Glutamatergic neuron (in vitro differentiated cells): ENCODE results near the gene PIM1. TPM values are rescaled to one million over a fixed set of nuclear protein-coding genes. Genes with fewer than 3 reads are reported as not detected.

Experiments
- DNase-seq: peaks from one replicate; pipeline ENCODE4 v3.0.0; 2022
- H3K27ac Mint-ChIP-seq: one replicate; pipeline ENCODE4 v1.8.0; 2020; ENCODE audit warnings: mild to moderate bottlenecking, mixed read lengths, inconsistent platforms; ENCODE audit not compliant: unreplicated experiment
- H3K27me3 Mint-ChIP-seq: one replicate; pipeline ENCODE4 v1.8.0; 2020; ENCODE audit warnings: mild to moderate bottlenecking, moderate library complexity, mixed read lengths, inconsistent platforms; ENCODE audit not compliant: unreplicated experiment
- H3K36me3 Mint-ChIP-seq: one replicate; pipeline ENCODE4 v1.8.0; 2020; ENCODE audit warnings: mild to moderate bottlenecking, mixed read lengths, inconsistent platforms; ENCODE audit not compliant: unreplicated experiment
- H3K4me1 Mint-ChIP-seq: one replicate; pipeline ENCODE4 v1.8.0; 2020; ENCODE audit warnings: mild to moderate bottlenecking, low read depth, mixed read lengths, inconsistent platforms; ENCODE audit not compliant: unreplicated experiment
- H3K4me3 Mint-ChIP-seq: one replicate; pipeline ENCODE4 v1.8.0; 2020; ENCODE audit warnings: mild to moderate bottlenecking, mixed read lengths, inconsistent platforms; ENCODE audit not compliant: unreplicated experiment
- H3K9me3 Mint-ChIP-seq: one replicate; pipeline ENCODE4 v1.8.0; 2020; ENCODE audit warnings: mild to moderate bottlenecking, moderate library complexity, mixed read lengths, inconsistent platforms; ENCODE audit not compliant: unreplicated experiment
- CTCF ChIP-seq: fragments of 200-600 bp; sonication (generic); IDR thresholded peaks from one replicate; pipeline ENCODE4 v1.5.0; 2021; ENCODE audit not compliant: partially characterized antibody, unreplicated experiment
- total RNA-seq: library from RNA; stranded (reverse); fragmentation: NEBNext Ultra II Directional; extraction: Animal tissue kit (Norgen Biotek cat#: 25700); gene quantifications from one replicate; pipeline ENCODE4 v1.2.1, GENCODE V29; 2021; ENCODE audit not compliant: unreplicated experiment

The PIM1 gene
- total RNA-seq, 1 donor from 2014 or later: 22.7 TPM

- H3K27ac Mint-ChIP-seq: no peak overlapping the region
- DNase-seq: no peak
- TF ChIP-seq CTCF: no peak
- H3K36me3 Mint-ChIP-seq: no peaks in the 10 kb centered on the region
- H3K9me3 Mint-ChIP-seq: peaks cover 3% of the 10 kb centered on the region
- no peak overlapping the region for H3K4me3 Mint-ChIP-seq
- H3K27me3 Mint-ChIP-seq: peaks cover 4% of the 10 kb centered on the region
- H3K4me1 Mint-ChIP-seq: no peaks in the 10 kb centered on the region
These were observed 4.8 kb downstream of the PIM1 start for GRCh38 chr6:37174515-37175331.

GRCh38 chr6:37175332-37176267 lies 5.6 kb downstream of the PIM1 start:
- Mint-ChIP-seq H3K36me3 (no peaks in the 10 kb centered on the region), H3K27me3 (peaks cover 4% of the 10 kb centered on the region), H3K4me1 (no peaks in the 10 kb centered on the region), H3K27ac (no peak overlapping the region), H3K4me3 (no peak overlapping the region), H3K9me3 (peaks cover 3% of the 10 kb centered on the region)
- TF ChIP-seq CTCF: no peak
- no peak for DNase-seq

DNA sequence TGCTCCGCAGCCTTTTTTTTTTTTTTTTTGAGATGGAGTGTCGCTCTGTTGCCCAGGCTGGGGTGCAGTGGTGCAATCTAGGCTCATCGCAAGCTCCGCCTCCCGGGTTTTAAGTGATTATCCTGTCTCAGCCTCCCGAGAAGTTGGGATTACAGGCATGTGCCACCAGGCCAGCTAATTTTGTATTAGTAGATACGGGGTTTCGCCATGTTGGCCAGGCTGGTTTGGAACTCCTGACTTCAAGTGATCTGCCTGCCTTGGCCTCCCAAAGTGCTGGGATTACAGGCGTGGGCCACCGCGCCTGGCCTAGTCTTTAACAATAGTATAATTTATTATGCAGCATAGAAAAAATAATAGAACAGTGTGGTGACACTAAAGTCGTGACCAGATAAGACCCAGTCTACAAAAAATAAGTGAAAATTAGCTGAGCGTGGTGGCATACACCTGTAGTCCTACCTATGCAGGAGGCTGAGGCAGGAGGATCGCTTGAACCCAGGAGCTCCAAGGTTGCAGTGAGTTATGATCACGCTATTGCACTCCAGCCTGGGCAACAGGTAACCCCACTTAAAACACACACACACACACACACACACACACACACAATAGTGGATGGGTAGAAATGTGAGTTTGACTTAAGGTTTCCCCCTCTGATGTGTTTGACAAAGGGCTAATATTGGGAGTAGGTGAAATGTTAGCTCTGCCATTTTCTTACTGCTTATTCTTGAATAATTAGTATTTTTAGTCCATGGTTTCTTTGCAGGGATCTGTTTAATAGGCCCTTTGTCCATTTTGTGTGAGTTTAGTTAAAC lies 6.5 kb downstream of the PIM1 start:
- Mint-ChIP-seq H3K4me1 (no peaks in the 10 kb centered on the region), H3K27ac (no peak overlapping the region), H3K27me3 (peaks cover 2% of the 10 kb centered on the region), H3K36me3 (no peaks in the 10 kb centered on the region), H3K4me3 (no peak overlapping the region), H3K9me3 (peaks cover 3% of the 10 kb centered on the region)
- DNase-seq: no peak
- no peak for TF ChIP-seq CTCF

GRCh38 chr6:37177077-37177934 lies 7.4 kb downstream of the PIM1 start:
- TF ChIP-seq CTCF: no peak
- Mint-ChIP-seq H3K27ac (no peak overlapping the region), H3K36me3 (no peaks in the 10 kb centered on the region), H3K27me3 (no peaks in the 10 kb centered on the region), H3K4me1 (no peaks in the 10 kb centered on the region), H3K4me3 (no peak overlapping the region), H3K9me3 (no peaks in the 10 kb centered on the region)
- no peak for DNase-seq
